ENCODE results near the gene PCSK9. TPM values are rescaled to one million over a fixed set of nuclear protein-coding genes. Genes with fewer than 3 reads are reported as not detected.

The PCSK9 gene
- total RNA-seq, 2 donors from 2014 or later = 0.45 TPM; not detected in 1

DNA sequence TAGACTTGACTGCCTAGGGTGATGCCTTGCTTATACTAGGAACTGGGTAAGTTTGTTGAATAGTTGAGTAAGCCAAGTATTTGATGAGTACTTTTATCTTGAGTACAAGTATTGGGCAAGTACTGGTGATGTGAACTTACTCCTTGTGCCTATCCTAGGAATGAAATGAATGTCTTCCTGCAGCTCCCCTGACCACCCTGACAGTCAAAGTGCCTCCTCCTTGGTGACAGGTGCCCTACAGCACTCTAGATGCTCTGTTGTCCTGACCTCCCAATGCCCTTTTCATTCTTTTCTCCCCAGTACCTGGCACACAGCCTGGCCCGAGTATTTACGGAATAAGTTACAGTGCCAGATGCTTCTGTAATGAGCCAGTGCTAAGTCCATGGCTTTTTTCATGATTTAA lies 25.5 kb downstream of the PCSK9 start:
- intact Hi-C loops (cut with DNase I) = no loop called here
- H3K27ac ChIP-seq = no peak overlapping the region
- peaks cover 0 to 5% of the 10 kb centered on the region in 2 donors for H3K36me3 ChIP-seq
- DNase-seq (ENCODE audit: low spot score) = peak; percentile 20
- H3K27me3 ChIP-seq (replicated peaks; ENCODE audit: insufficient read depth) = no peaks in the 10 kb centered on the region
- peaks cover 9% of the 10 kb centered on the region for H3K4me1 ChIP-seq (replicated peaks)
- TF ChIP-seq POLR2A (IDR thresholded peaks at IDR 0.05) (no peak), CTCF (IDR thresholded peaks at IDR 0.05) (no peak), POLR2AphosphoS5 (IDR thresholded peaks at IDR 0.05) (no peak)
- no peaks in the 10 kb centered on the region for H3K9me3 ChIP-seq
- no peak overlapping the region for H3K4me3 ChIP-seq
- WGBS = 9% methylated on average over 2 of the region's 2 CpGs

DNA sequence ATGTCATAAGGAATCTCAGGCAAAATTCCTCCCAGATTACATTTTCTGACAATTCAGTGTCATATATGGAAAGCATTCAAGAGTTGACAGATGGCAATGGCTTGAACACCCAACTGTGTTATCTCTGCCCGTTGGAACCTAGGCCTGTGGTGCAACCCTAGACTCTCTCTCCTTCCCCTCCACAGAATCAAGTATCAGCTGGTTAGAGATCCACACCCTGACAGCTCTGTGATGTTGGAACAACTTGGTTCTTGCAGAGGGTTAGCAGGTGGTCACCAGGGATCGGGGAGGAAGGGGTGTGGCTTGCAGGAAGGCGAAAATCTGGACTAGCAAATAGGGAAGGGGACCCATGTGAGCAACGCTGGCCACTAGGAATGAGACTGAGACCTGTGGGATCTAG lies 26.3 kb downstream of the PCSK9 start:
- TF ChIP-seq POLR2AphosphoS5 (IDR thresholded peaks at IDR 0.05) (no peak), POLR2A (IDR thresholded peaks at IDR 0.05) (no peak), CTCF (IDR thresholded peaks at IDR 0.05) (no peak)
- no peak for DNase-seq (ENCODE audit: low spot score)
- 85% methylated on average over 4 of the region's 4 CpGs for WGBS
- Histone ChIP-seq H3K4me1 (replicated peaks) (peaks cover 9% of the 10 kb centered on the region), H3K4me3 (no peak overlapping the region), H3K9me3 (no peaks in the 10 kb centered on the region), H3K27ac (no peak overlapping the region), H3K27me3 (replicated peaks; ENCODE audit: insufficient read depth) (no peaks in the 10 kb centered on the region), H3K36me3 (peaks cover 0 to 5% of the 10 kb centered on the region in 2 donors)
- intact Hi-C loops (cut with DNase I) = no loop called here

- H3K9me3 ChIP-seq = no peaks in the 10 kb centered on the region
- no peak overlapping the region for H3K27ac ChIP-seq
- peaks cover 0 to 5% of the 10 kb centered on the region in 2 donors for H3K36me3 ChIP-seq
- peak; percentile 28 for DNase-seq (ENCODE audit: low spot score)
- 77% methylated on average over 17 of the region's 17 CpGs for WGBS
- no peak overlapping the region for H3K4me3 ChIP-seq
- no peak for TF ChIP-seq POLR2AphosphoS5 (IDR thresholded peaks at IDR 0.05)
- no peak for TF ChIP-seq POLR2A (IDR thresholded peaks at IDR 0.05)
- TF ChIP-seq CTCF (IDR thresholded peaks at IDR 0.05) = no peak
- no peaks in the 10 kb centered on the region for H3K27me3 ChIP-seq (replicated peaks; ENCODE audit: insufficient read depth)
- H3K4me1 ChIP-seq (replicated peaks) = peaks cover 9% of the 10 kb centered on the region
- intact Hi-C loops (cut with DNase I) = no loop called here
Observed at GRCh38 chr1:55067022-55067778, 27.9 kb downstream of the PCSK9 start.

- WGBS = 52% methylated on average over 1 of the region's 1 CpG
- Histone ChIP-seq H3K4me3 (no peak overlapping the region), H3K27me3 (replicated peaks; ENCODE audit: insufficient read depth) (no peaks in the 10 kb centered on the region), H3K4me1 (replicated peaks) (peaks cover 9% of the 10 kb centered on the region), H3K27ac (no peak overlapping the region), H3K9me3 (no peaks in the 10 kb centered on the region), H3K36me3 (peaks cover 0 to 5% of the 10 kb centered on the region in 2 donors)
- TF ChIP-seq POLR2AphosphoS5 (IDR thresholded peaks at IDR 0.05) = no peak
- no peak for TF ChIP-seq POLR2A (IDR thresholded peaks at IDR 0.05)
- DNase-seq (ENCODE audit: low spot score) = no peak
- intact Hi-C loops (cut with DNase I) = no loop called here
Observed at GRCh38 chr1:55067914-55068313, 28.6 kb downstream of the PCSK9 start.

- DNase-seq (ENCODE audit: low spot score) = no peak
- WGBS = 94% methylated on average over 9 of the region's 9 CpGs
- Histone ChIP-seq H3K4me1 (replicated peaks) (peaks cover 9% of the 10 kb centered on the region), H3K4me3 (no peak overlapping the region), H3K36me3 (peaks cover 0 to 5% of the 10 kb centered on the region in 2 donors), H3K27me3 (replicated peaks; ENCODE audit: insufficient read depth) (no peaks in the 10 kb centered on the region), H3K27ac (no peak overlapping the region), H3K9me3 (no peaks in the 10 kb centered on the region)
- TF ChIP-seq CTCF (IDR thresholded peaks at IDR 0.05) (no peak), POLR2AphosphoS5 (IDR thresholded peaks at IDR 0.05) (no peak), POLR2A (IDR thresholded peaks at IDR 0.05) (no peak)
- intact Hi-C loops (cut with DNase I) = no loop called here
Observed at GRCh38 chr1:55068638-55069037, 29.3 kb downstream of the PCSK9 start.
